IPS-15b (cell line): ENCODE results near the gene LCE1F.

Experiments used
- H3K27me3 ChIP-seq: one replicate; pipeline ENCODE4 v1.6.1; 2013; ENCODE audit warnings: low read length; ENCODE audit not compliant: control insufficient read depth, insufficient read depth
- H3K36me3 ChIP-seq: one replicate; pipeline ENCODE4 v1.6.1; 2013; ENCODE audit warnings: low read length; ENCODE audit not compliant: control insufficient read depth, insufficient read depth
- H3K4me1 ChIP-seq: one replicate; pipeline ENCODE4 v1.6.1; 2013; ENCODE audit warnings: mild to moderate bottlenecking, low read length; ENCODE audit not compliant: control insufficient read depth, insufficient read depth
- H3K4me3 ChIP-seq: one replicate; pipeline ENCODE4 v1.5.1; 2013; ENCODE audit warnings: low read depth, low read length
- H3K9ac ChIP-seq: one replicate; pipeline ENCODE4 v1.6.1; 2013; ENCODE audit warnings: low read depth, mild to moderate bottlenecking, low read length
- H3K9me3 ChIP-seq: one replicate; pipeline ENCODE4 v1.6.1; 2013; ENCODE audit warnings: mild to moderate bottlenecking, low read length; ENCODE audit not compliant: control insufficient read depth, insufficient read depth

Gene LCE1F

GRCh38 chr1:152783095-152783494 is 8.2 kb downstream of the LCE1F start:
- H3K9me3 ChIP-seq = peaks cover 8% of the 10 kb centered on the region

GRCh38 chr1:152786077-152786476 is 11.1 kb downstream of the LCE1F start, which contains the start of gene LCE1E:
Gene LCE1E (plus strand): TSS chr1:152786257. CDS start chr1:152787300, 1,043 bp downstream.
- H3K4me1 ChIP-seq = no peaks in the 10 kb centered on the region
- no peak within 1 kb of the TSS for H3K4me3 ChIP-seq
- no peaks in the 10 kb centered on the region for H3K36me3 ChIP-seq
- peaks cover 4% of the 10 kb centered on the region for H3K9me3 ChIP-seq
- H3K27me3 ChIP-seq = no peaks in the 10 kb centered on the region
- H3K9ac ChIP-seq = no peak within 1 kb of the TSS

More at GRCh38 chr1:152783095-152783494, 8.2 kb downstream of the LCE1F start:
- Histone ChIP-seq H3K9ac (no peak overlapping the region), H3K36me3 (no peaks in the 10 kb centered on the region), H3K27me3 (no peaks in the 10 kb centered on the region), H3K4me1 (no peaks in the 10 kb centered on the region), H3K4me3 (no peak overlapping the region)

- Histone ChIP-seq H3K4me3 (no peak overlapping the region), H3K27me3 (no peaks in the 10 kb centered on the region), H3K36me3 (no peaks in the 10 kb centered on the region), H3K4me1 (no peaks in the 10 kb centered on the region), H3K9me3 (no peaks in the 10 kb centered on the region), H3K9ac (no peak overlapping the region)
Measured at GRCh38 chr1:152795686-152796085, 20.7 kb downstream of the LCE1F start.

GRCh38 chr1:152796421-152796820 is 21.5 kb downstream of the LCE1F start, which contains the start of gene LCE1D:
Gene LCE1D (plus strand): TSS chr1:152796721. CDS start chr1:152797795, 1,074 bp downstream.
- H3K4me3 ChIP-seq = no peak within 1 kb of the TSS
- no peaks in the 10 kb centered on the region for H3K36me3 ChIP-seq
- no peak within 1 kb of the TSS for H3K9ac ChIP-seq
- no peaks in the 10 kb centered on the region for H3K27me3 ChIP-seq
- H3K9me3 ChIP-seq = no peaks in the 10 kb centered on the region
- no peaks in the 10 kb centered on the region for H3K4me1 ChIP-seq

- Histone ChIP-seq H3K9ac (no peak overlapping the region), H3K4me3 (no peak overlapping the region), H3K9me3 (peaks cover 6% of the 10 kb centered on the region), H3K36me3 (no peaks in the 10 kb centered on the region), H3K27me3 (no peaks in the 10 kb centered on the region), H3K4me1 (no peaks in the 10 kb centered on the region)
Measured at GRCh38 chr1:152801333-152801732, 26.4 kb downstream of the LCE1F start.

GRCh38 chr1:152806576-152806975 is 31.6 kb downstream of the LCE1F start, which contains the start of gene LCE1C:
Gene LCE1C (minus strand): TSS chr1:152806651. CDS start chr1:152805478, 1,173 bp downstream.
- no peak within 1 kb of the TSS for H3K4me3 ChIP-seq
- peaks cover 21% of the 10 kb centered on the region for H3K9me3 ChIP-seq
- no peaks in the 10 kb centered on the region for H3K4me1 ChIP-seq
- no peak within 1 kb of the TSS for H3K9ac ChIP-seq
- H3K27me3 ChIP-seq = no peaks in the 10 kb centered on the region
- H3K36me3 ChIP-seq = no peaks in the 10 kb centered on the region

- Histone ChIP-seq H3K4me3 (no peak overlapping the region), H3K9me3 (peaks cover 21% of the 10 kb centered on the region)
Measured at GRCh38 chr1:152811050-152811449, 36.1 kb downstream of the LCE1F start.

GRCh38 chr1:152811671-152812070 is 36.7 kb downstream of the LCE1F start, which contains the start of gene LCE1B:
Gene LCE1B (plus strand): TSS chr1:152811971. CDS start chr1:152812447, 476 bp downstream.
- H3K4me3 ChIP-seq = no peak within 1 kb of the TSS
- peaks cover 21% of the 10 kb centered on the region for H3K9me3 ChIP-seq
- H3K36me3 ChIP-seq = no peaks in the 10 kb centered on the region
- no peak within 1 kb of the TSS for H3K9ac ChIP-seq
- no peaks in the 10 kb centered on the region for H3K4me1 ChIP-seq
- no peaks in the 10 kb centered on the region for H3K27me3 ChIP-seq

More at GRCh38 chr1:152811050-152811449, 36.1 kb downstream of the LCE1F start:
- H3K36me3 ChIP-seq = no peaks in the 10 kb centered on the region
- H3K9ac ChIP-seq = no peak overlapping the region
- H3K4me1 ChIP-seq = no peaks in the 10 kb centered on the region
- H3K27me3 ChIP-seq = no peaks in the 10 kb centered on the region

GRCh38 chr1:152817309-152817708 is 42.4 kb downstream of the LCE1F start:
- peaks cover 15% of the 10 kb centered on the region for H3K9me3 ChIP-seq
- H3K4me1 ChIP-seq = no peaks in the 10 kb centered on the region
- H3K4me3 ChIP-seq = no peak overlapping the region
- H3K9ac ChIP-seq = no peak overlapping the region
- H3K27me3 ChIP-seq = no peaks in the 10 kb centered on the region
- no peaks in the 10 kb centered on the region for H3K36me3 ChIP-seq

- no peaks in the 10 kb centered on the region for H3K36me3 ChIP-seq
- H3K27me3 ChIP-seq = no peaks in the 10 kb centered on the region
- H3K9me3 ChIP-seq = peaks cover 15% of the 10 kb centered on the region
- no peaks in the 10 kb centered on the region for H3K4me1 ChIP-seq
- no peak overlapping the region for H3K4me3 ChIP-seq
- H3K9ac ChIP-seq = no peak overlapping the region
Measured at GRCh38 chr1:152823294-152823693, 48.4 kb downstream of the LCE1F start.

- H3K9ac ChIP-seq = no peak overlapping the region
- H3K9me3 ChIP-seq = peaks cover 14% of the 10 kb centered on the region
- H3K4me1 ChIP-seq = no peaks in the 10 kb centered on the region
- H3K4me3 ChIP-seq = no peak overlapping the region
- H3K36me3 ChIP-seq = no peaks in the 10 kb centered on the region
- no peaks in the 10 kb centered on the region for H3K27me3 ChIP-seq
Measured at GRCh38 chr1:152824964-152825363, 50.0 kb downstream of the LCE1F start.
